HG03354 (cell line): Measurements from ENCODE around the gene FN1.

Experiments used
- ATAC-seq: cut with Tn5 transposase; IDR thresholded peaks from one replicate; pipeline ENCODE4 v1.9.1; 2021; ENCODE audit warnings: mild to moderate bottlenecking; ENCODE audit not compliant: unreplicated experiment, poor library complexity, severe bottlenecking

Gene FN1

GRCh38 chr2:215425021-215425782, 10.7 kb downstream of the FN1 start:
- no peak for ATAC-seq

- ATAC-seq, result no peak
Measured at GRCh38 chr2:215423928-215424540, 11.8 kb downstream of the FN1 start.

GRCh38 chr2:215423234-215423633, 12.6 kb downstream of the FN1 start:
- ATAC-seq, result no peak

DNA sequence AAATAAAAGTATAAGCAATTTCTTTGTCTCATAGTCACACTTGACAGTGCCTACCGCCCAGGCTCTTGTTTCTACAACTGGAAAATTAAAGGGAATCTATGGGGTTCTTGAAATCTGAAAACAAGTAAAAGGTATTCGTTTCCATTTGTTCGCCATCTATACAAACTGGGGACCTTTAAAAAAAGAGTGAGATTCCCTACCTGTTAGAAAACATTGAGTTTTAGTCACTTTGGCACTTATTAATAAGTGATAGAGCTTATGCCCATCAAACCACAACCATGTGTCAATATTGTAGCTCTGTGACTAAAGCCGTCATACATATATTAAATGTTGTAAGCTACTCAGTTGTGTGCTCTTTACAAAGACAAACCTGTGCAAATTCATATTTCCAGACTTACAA, 13.2 kb downstream of the FN1 start:
- ATAC-seq, result no peak

- no peak for ATAC-seq
Measured at GRCh38 chr2:215421859-215422461, 13.9 kb downstream of the FN1 start.

GRCh38 chr2:215420471-215420935, 15.4 kb downstream of the FN1 start:
- ATAC-seq, result no peak

DNA sequence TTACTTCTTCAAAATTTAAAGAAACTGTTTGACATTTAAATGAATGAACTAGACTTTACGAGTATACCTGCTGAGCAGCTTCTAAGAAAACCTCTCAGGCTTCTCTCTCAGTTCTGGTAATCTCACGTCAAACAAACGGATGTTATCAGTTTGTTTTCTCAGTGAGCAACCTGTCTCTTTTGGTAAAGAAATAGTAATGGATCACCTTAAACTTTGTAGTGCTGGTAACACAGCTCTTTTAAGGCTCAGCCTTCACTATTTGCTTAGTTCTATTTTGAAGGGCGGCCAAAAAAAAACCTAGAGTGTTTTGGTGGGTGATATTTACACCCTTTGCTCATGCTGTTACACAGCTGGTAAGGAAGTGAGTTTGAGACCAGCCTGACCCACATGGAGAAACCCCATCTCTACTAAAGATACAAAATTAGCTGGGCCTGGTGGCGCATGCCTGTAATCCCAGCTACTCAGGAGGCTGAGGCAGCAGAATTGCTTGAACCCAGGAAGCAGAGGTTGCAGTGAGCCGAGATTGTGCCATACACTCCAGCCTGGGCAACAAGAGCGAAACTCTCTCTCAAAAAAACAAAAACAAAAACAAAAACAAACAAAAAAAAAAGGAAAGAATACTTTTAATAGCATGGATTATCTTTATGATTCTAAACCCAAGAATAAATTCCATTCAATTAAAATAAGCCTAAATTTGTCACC, 15.9 kb downstream of the FN1 start:
- ATAC-seq, result no peak

GRCh38 chr2:215419113-215419512, 16.8 kb downstream of the FN1 start:
- no peak for ATAC-seq

GRCh38 chr2:215418064-215418963, 17.6 kb downstream of the FN1 start:
- ATAC-seq, result no peak

- ATAC-seq, result no peak
Measured at GRCh38 chr2:215417400-215417951, 18.4 kb downstream of the FN1 start.

DNA sequence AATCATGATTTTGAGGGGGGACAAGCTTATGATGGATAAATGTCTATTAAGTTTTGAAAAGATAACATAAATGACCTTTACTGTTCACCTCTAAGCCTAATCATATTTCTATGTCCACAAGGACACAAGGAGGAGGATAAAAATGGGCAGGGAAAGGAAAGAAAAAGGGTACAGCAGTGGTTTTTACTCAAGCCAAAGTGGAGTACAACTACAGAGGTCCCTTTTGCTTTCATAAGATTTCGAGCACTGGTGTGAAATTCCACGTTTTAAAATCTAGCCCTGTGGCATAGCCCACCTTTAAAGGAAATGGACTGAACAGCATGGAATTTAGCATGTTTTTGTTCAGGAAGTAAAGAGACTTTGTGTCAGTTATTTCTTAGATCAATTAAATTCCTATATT, 19.2 kb downstream of the FN1 start:
- ATAC-seq, result no peak

DNA sequence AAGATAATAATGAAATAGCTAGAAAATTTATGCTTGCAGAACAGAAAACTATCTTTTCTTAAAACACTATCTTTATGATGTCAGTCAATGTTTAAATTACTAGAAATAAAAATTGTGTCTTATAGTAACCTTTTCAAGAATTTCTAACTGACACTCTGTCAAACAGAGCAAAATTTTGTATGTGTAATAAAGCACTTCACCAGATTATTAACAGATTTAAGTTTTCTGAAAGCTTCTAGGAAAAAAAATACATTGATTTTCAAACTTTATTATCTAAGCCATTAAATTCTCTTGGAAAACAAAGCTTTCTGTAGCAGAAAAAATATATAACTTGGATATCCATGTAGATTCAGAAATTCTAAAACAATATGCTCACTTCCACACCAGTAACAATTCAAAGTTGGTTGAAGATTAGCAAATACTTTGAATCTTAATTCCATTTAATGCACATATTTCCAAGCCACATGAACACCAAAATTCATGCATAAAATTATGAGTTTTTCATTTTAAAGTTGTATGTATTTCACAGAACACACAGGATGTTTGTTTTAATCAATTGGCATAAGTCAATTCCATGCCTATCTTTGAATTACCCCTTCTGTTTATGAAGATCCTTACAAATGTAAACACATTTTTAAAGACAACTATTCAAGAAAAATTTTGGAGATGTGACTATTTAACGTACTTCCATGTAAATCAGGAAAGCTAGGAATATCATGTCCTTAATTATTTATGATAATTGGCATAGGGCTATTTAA, 19.9 kb downstream of the FN1 start:
- ATAC-seq, result no peak

- ATAC-seq, result no peak
Measured at GRCh38 chr2:215415218-215415617, 20.6 kb downstream of the FN1 start.

- no peak for ATAC-seq
Measured at GRCh38 chr2:215414674-215415073, 21.2 kb downstream of the FN1 start.

DNA sequence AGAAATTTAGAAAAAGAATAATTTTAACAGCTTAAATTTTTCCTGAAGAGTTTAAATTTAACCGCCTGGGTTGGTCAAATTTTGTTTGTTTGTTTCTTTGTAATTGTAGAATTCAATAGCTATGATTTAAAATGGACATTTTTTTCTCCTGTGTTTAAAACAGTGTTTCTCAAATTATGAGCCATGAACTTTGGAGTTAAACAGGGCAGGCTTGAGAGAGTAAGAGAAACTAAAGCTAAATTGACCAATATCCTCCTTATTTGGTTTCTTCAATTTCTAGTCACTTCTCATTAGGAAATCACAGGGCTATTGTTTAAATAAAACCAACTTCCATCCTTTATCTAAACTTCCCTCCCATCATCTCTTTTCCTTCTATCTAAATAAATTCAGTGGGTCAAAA, 21.9 kb downstream of the FN1 start:
- no peak for ATAC-seq

DNA sequence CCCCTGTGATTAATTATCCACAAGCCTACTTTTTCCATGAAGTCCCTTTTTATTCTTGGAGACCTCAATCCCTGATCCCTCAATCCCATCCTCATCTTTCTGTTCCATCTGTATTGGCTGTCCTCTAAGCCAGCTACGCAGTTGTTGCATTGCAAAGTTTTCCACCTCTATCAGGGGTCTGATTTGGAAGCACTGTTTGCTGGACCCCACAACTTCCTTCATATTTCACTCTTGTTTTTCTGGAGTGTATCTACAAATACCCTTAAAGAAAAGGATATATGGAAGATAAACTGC, 22.4 kb downstream of the FN1 start:
- no peak for ATAC-seq

DNA sequence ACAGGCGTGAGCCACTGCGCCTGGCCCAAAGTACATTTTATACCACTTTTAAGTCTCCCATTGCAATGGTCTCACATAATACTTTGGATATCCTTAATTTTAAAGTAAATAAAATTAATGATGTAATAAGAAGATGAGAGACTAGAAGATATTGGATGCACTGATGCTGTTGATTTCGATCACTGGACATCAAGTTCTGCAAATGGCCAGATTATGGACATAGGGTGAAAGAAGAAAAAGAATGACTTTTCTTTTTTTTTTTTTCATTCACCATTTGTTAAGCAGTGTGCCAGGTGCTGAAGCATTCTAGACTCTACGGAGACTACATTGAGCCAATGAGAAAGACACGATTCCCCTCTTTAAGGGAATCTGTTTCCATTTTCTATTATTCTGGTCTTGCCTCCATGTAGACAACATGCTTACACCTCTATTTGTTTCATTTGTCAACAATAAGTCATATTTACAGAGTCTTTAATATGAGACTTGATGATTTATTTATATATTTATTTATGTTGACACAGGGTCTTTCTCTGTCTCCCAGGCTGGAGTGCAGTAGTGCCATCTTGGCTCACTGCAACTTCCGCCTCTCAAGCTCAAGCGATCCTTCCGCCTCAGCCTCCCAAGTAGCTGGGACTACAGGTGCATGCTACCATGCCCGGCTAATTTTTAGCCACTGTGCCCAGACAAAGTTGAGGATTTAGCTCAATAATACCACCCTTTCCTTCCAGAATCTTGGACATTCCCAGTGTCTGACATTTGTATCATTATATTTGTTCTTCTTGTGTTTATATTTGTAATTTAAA, 23.7 kb downstream of the FN1 start:
- ATAC-seq, result no peak

- ATAC-seq, result no peak
Measured at GRCh38 chr2:215410932-215411285, 25.0 kb downstream of the FN1 start.
